Epidermal melanocyte (primary cell): ENCODE measurements around the gene VWA7.
A peak's percentile ranks its signal among the peaks of the same experiment; 100 is the strongest.

Experiments
- DNase-seq: peaks from one replicate; pipeline ENCODE4 v3.0.0; 2011; ENCODE audit warnings: low spot score; ENCODE audit not compliant: insufficient read length

VWA7 gene

GRCh38 chr6:31778999-31779885 is 2.1 kb upstream of the VWA7 start:
- no peak for DNase-seq

- DNase-seq: no peak
Measured at GRCh38 chr6:31778193-31778592, 1.1 kb upstream of the VWA7 start.

GRCh38 chr6:31777667-31778050 is 531 bp upstream of the VWA7 start:
- no peak for DNase-seq

- DNase-seq: no peak
Measured at GRCh38 chr6:31776485-31776988, 591 bp downstream of the VWA7 start.

- DNase-seq: no peak
Measured at GRCh38 chr6:31775633-31776484, 1.3 kb downstream of the VWA7 start.

GRCh38 chr6:31775184-31775583 is 1.9 kb downstream of the VWA7 start:
- no peak for DNase-seq

- DNase-seq: no peak
Measured at GRCh38 chr6:31771992-31772358, 5.2 kb downstream of the VWA7 start.

GRCh38 chr6:31770860-31771259 is 6.3 kb downstream of the VWA7 start:
- DNase-seq: no peak

- peak; percentile 86 for DNase-seq
Measured at GRCh38 chr6:31769684-31770371, 7.3 kb downstream of the VWA7 start.

- no peak for DNase-seq
Measured at GRCh38 chr6:31768363-31769257, 8.5 kb downstream of the VWA7 start.

GRCh38 chr6:31767096-31767645 is 10.0 kb downstream of the VWA7 start:
- no peak for DNase-seq

GRCh38 chr6:31765910-31766794 is 11.0 kb downstream of the VWA7 start:
- DNase-seq: no peak

GRCh38 chr6:31765559-31765909 is 11.6 kb downstream of the VWA7 start:
- DNase-seq: no peak

- no peak for DNase-seq
Measured at GRCh38 chr6:31764198-31764597, 12.9 kb downstream of the VWA7 start.

GRCh38 chr6:31763619-31763940 is 13.5 kb downstream of the VWA7 start:
- DNase-seq: peak; percentile 89

- DNase-seq: no peak
Measured at GRCh38 chr6:31762878-31763618, 14.1 kb downstream of the VWA7 start.

GRCh38 chr6:31762356-31762755 is 14.8 kb downstream of the VWA7 start, which contains the start of gene SAPCD1:
TSS of gene SAPCD1 (plus strand) at chr6:31762656. CDS start at chr6:31763055, 399 bp downstream.
- no peak for DNase-seq

- DNase-seq: no peak
Measured at GRCh38 chr6:31761343-31761742, 15.8 kb downstream of the VWA7 start.

- no peak for DNase-seq
Measured at GRCh38 chr6:31760790-31761189, 16.3 kb downstream of the VWA7 start.
